Measurements from ENCODE around the gene ARV1.
"Not testable (repeated sequence)": the region's sequence is repeated elsewhere in the genome, so short reads cannot be mapped to it uniquely, and the experiment has no call there.

Gene ARV1

DNA sequence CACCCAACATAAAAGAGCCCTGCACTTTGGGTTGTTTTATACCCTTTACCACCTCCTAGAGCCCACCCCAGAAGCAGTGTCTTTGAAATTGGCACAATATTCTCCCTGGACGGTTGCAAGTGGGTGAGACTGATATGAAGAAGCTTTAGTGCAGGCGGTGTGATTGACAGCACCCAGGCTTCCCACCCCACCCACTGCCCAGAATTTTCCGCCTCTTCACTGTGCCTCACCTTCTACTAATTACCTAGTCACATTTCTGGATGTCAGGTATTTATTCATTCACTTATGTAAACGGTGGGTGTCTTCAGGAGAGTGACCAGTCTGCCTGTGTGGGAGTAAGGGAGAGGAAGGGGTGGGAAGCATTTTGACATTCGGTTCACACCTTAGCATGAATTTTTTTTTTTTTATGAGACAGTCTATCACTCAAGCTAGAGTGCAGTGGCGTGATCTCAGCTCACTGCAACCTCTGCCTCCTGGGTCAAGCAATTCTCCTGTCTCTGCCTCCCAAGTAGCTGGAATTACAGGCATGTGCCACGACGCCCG lies 62.9 kb downstream of the ARV1 start:
- no peak for DNase-seq

DNA sequence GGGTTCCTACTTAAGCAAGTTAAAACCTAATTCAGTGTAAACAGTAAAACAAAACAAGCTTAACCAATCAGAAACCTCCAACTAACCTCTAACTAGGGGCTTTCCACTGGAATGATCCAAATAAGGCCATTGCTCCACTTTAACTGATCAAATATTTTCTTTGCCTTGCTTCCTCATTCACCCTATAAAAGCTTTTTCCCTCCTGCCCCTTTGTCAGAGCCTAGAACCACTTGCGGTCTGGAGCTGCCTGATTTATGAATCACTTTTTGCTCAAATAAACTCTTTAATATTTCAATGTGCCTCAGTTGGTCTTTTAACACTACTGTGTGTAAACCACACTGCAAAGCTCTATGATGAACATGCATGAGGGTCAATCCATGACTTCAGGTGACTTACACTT lies 65.7 kb downstream of the ARV1 start:
- DNase-seq = no peak

DNA sequence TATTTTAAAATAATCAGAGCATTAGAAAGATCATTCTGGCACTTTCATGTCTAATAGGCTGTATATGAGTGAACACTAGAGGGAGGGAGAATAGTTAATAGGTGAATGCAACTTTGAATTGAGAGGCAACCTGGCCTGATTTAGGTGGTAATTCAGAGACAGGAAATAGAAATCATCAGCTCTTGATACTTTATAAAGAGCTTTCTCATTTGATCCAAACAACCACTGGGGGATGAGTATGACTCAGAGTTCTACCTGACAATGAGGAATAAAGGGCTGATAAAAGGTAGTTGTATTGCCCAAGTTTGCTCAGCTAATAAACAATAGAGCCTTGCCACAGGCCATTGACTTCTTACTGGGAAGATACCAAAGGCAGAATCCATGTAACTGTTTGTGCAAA lies 66.4 kb downstream of the ARV1 start:
- no peak for DNase-seq

DNA sequence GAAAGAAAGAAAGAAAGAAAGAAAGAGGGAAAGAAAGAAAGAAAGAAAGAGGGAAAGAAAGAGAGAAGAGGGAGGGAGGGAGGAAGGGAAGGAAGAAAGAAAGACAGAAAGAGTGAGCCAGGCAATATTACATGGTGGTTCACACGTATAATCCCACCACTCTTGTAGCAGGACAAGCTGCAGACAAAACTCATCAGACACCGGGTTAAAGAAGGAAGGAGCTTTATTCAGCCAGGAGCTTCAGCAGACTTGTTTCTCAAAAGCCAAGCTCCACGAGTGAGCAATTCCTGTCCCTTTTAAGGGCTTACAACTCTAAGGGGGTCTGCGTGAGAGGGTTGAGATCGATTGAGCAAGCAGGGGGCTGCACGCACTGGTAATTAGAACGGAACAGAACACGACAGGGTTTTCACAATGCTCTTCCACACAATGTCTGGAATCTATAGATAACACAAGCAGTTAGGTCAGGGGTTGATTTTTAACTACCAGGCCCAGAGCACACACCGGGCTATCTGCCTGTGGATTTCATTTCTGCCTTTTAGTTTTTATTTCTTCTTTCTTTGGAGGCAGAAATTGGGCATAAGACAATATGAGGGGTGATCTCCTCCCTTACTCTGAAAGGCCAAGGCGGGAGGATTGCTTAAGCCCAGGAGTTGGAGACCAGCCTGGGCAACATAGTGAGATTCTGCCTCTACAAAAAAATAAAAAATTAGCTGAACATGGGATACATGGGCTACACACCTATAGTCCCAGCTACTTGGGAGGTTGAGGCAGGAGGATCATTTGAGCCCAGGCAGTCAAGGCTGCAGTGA lies 67.2 kb downstream of the ARV1 start:
- DNase-seq = not testable (repeated sequence)

DNA sequence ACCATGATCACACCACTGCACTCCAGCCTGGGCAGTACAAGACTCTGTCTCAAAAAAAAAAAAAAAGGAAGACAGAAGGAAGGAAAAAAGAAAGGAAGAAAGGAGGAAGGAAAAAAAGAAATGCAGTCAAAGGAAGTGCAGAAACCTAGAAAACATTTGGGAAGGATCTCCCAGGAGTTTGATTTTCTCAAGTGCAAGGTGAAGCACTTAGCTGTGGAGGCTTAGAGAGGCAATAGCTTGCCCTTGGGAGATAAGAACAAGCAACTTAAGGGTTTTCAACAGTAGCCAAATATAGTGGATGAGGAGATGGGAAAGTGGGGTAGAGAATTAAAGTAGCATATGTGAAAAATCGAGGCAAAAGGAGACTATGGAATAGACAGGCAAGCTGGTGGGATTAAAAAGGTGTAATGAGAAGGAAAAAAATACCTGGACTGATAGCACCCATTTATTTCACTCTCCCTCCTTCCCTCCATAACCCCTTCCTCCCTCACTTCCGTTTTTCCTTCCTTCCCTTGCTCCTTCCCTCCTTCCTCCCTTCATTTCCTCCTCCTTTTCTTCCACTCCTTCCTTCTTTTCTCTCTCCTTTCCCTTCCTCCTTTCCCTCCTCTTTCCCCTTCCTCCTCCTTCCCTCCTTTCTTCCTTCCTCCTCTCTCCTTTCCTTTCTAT lies 68.0 kb downstream of the ARV1 start:
- DNase-seq = no peak

DNA sequence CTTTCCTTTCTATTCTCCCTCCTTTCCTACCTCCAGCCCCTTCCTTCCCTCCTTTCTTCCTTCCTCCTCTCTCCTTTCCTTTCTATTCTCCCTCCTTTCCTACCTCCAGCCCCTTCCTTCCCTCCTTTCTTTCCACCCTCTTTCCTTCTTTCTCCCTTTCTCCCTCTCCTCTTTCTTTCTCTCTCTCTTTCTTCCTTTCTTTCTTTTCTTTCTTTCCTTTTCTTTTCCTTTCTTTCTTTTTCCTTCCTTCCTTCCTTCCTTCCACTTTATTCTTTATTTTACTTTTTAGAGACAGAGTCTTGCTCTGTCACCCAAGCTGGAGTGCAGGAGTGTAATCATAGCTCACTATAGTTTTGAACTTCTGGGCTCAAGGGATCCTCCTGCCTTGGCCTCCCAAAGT lies 68.6 kb downstream of the ARV1 start:
- DNase-seq = not testable (repeated sequence)

DNA sequence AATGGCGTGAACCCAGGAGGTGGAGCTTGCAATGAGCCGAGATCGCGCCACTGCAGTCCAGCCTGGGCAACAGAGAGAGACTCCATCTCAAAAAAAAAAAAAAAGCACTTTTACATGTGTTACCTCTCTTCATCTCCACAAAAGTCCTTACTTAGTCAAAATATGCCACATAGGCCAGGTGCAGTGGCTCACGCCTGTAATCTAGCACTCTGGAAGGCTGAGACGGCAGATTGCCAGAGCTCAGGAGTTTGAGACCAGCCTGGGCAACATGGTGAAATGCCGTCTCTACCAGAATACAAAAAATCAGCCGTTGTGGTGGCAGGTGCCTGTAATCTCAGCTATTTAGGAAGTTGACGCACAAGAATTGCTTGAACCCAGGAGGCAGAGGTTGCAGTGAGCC lies 69.5 kb downstream of the ARV1 start:
- DNase-seq = not testable (repeated sequence)

DNA sequence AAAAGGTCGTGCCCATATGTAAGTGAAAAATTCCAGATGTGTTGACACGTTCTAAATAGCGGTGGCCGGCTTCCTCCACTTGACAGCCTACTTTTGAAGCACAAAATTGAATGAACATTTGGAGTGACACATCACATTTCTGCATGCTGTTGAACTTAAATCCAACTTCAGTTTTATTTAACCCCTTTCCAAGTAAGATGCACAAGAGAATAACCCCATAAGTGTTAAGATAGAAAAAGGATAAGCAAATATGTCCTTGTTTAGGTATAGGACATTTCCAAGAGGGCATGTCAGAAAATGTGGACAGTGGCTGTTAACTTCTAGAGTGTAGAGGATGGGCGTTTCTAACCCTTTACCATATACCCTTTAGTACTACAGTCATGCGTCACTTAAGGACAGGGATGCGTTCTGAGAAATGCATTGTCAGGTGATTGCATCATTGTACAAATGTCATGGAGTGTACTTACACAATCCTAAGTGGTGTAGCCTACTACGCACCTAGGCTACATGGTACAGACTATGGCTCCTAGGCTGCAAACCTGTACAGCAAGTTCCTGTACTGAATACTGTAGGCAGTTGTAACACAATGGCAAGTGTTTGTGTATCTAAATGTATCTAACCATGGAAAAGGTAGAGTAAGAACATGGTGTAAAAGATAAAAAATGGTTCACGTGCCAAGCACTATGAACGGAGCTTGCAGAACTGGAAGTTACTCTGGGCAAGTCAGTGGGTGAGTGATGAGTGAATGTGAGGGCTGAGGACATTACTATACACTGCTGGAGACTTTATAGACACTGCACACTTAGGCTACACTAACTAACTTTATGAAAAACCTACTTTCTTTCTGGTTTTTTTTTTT lies 70.5 kb downstream of the ARV1 start:
- no peak for DNase-seq
